ENCODE data around the gene RAB8B. TPM values are rescaled to one million over a fixed set of nuclear protein-coding genes. Genes with fewer than 3 reads are reported as not detected.

Gene RAB8B
- total and polyA plus RNA-seq, 10 of the 15 experiments (the other 5 are each of a cell fraction or from before 2014, with no cell fraction given): 17.8 to 104 (median 65.1) TPM

- TF ChIP-seq, protein P1, sequence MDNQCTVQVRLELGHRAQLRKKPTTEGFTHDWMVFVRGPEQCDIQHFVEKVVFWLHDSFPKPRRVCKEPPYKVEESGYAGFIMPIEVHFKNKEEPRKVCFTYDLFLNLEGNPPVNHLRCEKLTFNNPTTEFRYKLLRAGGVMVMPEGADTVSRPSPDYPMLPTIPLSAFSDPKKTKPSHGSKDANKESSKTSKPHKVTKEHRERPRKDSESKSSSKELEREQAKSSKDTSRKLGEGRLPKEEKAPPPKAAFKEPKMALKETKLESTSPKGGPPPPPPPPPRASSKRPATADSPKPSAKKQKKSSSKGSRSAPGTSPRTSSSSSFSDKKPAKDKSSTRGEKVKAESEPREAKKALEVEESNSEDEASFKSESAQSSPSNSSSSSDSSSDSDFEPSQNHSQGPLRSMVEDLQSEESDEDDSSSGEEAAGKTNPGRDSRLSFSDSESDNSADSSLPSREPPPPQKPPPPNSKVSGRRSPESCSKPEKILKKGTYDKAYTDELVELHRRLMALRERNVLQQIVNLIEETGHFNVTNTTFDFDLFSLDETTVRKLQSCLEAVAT (IDR thresholded peaks at IDR 0.05): no peak
- TF ChIP-seq SPI1 (IDR thresholded peaks at IDR 0.05; ENCODE audit: borderline replicate concordance, insufficient read depth, low read depth, low read length) (peak; percentile 21; the same call in 1 of the 2 replicates), ATF3 (IDR thresholded peaks at IDR 0.05; ENCODE audit: borderline replicate concordance, extremely low read depth, low read depth, low read length) (no peak), BCL11A (IDR thresholded peaks at IDR 0.05; ENCODE audit: low read depth, low read length) (peak; percentile 27; the same call in 1 of the 2 replicates), MEF2B (IDR thresholded peaks at IDR 0.05; ENCODE audit: partially characterized antibody, poor library complexity, severe bottlenecking) (peak; percentile 78), PML (IDR thresholded peaks at IDR 0.05; ENCODE audit: low read length) (no peak), REST (IDR thresholded peaks at IDR 0.05; ENCODE audit: low read depth, low read length) (no peak), SMAD1 (IDR thresholded peaks at IDR 0.05; ENCODE audit: low read depth, partially characterized antibody) (no peak), MAX (IDR thresholded peaks at IDR 0.05; ENCODE audit: low read depth, low read length) (no peak), NFYB (IDR thresholded peaks at IDR 0.05; ENCODE audit: insufficient read depth, low read depth, low read length) (no peak), FOXK2 (IDR thresholded peaks at IDR 0.05) (no peak)
- TF ChIP-seq, protein P2, sequence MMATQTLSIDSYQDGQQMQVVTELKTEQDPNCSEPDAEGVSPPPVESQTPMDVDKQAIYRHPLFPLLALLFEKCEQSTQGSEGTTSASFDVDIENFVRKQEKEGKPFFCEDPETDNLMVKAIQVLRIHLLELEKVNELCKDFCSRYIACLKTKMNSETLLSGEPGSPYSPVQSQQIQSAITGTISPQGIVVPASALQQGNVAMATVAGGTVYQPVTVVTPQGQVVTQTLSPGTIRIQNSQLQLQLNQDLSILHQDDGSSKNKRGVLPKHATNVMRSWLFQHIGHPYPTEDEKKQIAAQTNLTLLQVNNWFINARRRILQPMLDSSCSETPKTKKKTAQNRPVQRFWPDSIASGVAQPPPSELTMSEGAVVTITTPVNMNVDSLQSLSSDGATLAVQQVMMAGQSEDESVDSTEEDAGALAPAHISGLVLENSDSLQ (IDR thresholded peaks at IDR 0.05): peak; percentile 60
Measured at GRCh38 chr15:63238796-63239195, 49.4 kb downstream of the RAB8B start (continued).

All from GM12878 (cell line).